Activated T-helper 9 cell treated with anti-CD3 and anti-CD28 coated beads, Interleukin-2, amount 50 U/mL, for 16 hours (primary cell): ENCODE data around the gene CCDC38.

Experiments used
- DNase-seq: peaks from one replicate; pipeline ENCODE4 v3.0.0-alpha.2; 2020; ENCODE audit warnings: low read depth

The CCDC38 gene

GRCh38 chr12:95960241-95960640 lies 17.8 kb upstream of the CCDC38 start:
- no peak for DNase-seq

- DNase-seq = no peak
Observed at GRCh38 chr12:95959107-95959506, 16.7 kb upstream of the CCDC38 start.

- no peak for DNase-seq
Observed at GRCh38 chr12:95956557-95957145, 14.2 kb upstream of the CCDC38 start.

GRCh38 chr12:95955549-95956159 lies 13.2 kb upstream of the CCDC38 start:
- no peak for DNase-seq

- no peak for DNase-seq
Observed at GRCh38 chr12:95953000-95953399, 10.6 kb upstream of the CCDC38 start.

GRCh38 chr12:95951515-95951914 lies 9.1 kb upstream of the CCDC38 start:
- DNase-seq = no peak

GRCh38 chr12:95949477-95950206 lies 7.2 kb upstream of the CCDC38 start:
- DNase-seq = no peak

GRCh38 chr12:95944108-95944704 lies 1.8 kb upstream of the CCDC38 start:
- no peak for DNase-seq

- DNase-seq = peak; percentile 49
Observed at GRCh38 chr12:95943330-95943842, 972 bp upstream of the CCDC38 start, which contains the start of gene AMDHD1. Gene AMDHD1, plus strand, starts transcription at chr12:95943331. Its CDS starts 68 bp downstream, at chr12:95943399.

- no peak for DNase-seq
Observed at GRCh38 chr12:95942101-95942523, 302 bp downstream of the CCDC38 start.

GRCh38 chr12:95940514-95940913 lies 1.9 kb downstream of the CCDC38 start:
- no peak for DNase-seq

GRCh38 chr12:95922231-95922630 lies 20.2 kb downstream of the CCDC38 start:
- DNase-seq = no peak

- DNase-seq = no peak
Observed at GRCh38 chr12:95919110-95919509, 23.3 kb downstream of the CCDC38 start.

GRCh38 chr12:95918194-95918993 lies 24.0 kb downstream of the CCDC38 start:
- DNase-seq = peak; percentile 4

GRCh38 chr12:95909871-95910270 lies 32.5 kb downstream of the CCDC38 start:
- DNase-seq = no peak

- no peak for DNase-seq
Observed at GRCh38 chr12:95908573-95908972, 33.8 kb downstream of the CCDC38 start.

GRCh38 chr12:95898081-95898480 lies 44.3 kb downstream of the CCDC38 start:
- no peak for DNase-seq

- no peak for DNase-seq
Observed at GRCh38 chr12:95896846-95897245, 45.6 kb downstream of the CCDC38 start.

- DNase-seq = no peak
Observed at GRCh38 chr12:95890958-95891357, 51.5 kb downstream of the CCDC38 start.

- DNase-seq = no peak
Observed at GRCh38 chr12:95887311-95887710, 55.1 kb downstream of the CCDC38 start.

- no peak for DNase-seq
Observed at GRCh38 chr12:95884998-95885397, 57.4 kb downstream of the CCDC38 start.

- no peak for DNase-seq
Observed at GRCh38 chr12:95882873-95883272, 59.5 kb downstream of the CCDC38 start.
